ENCODE data around the gene FOLR1.

The FOLR1 gene

GRCh38 chr11:72245263-72245816 is 53.4 kb downstream of the FOLR1 start:
- DNase-seq, result no peak
